ENCODE data around the gene VANGL1.

Gene VANGL1

GRCh38 chr1:115710859-115711624 lies 69.3 kb downstream of the VANGL1 start:
- Histone ChIP-seq H3K4me1 (ENCODE audit: insufficient read depth, low read length) (peaks cover 10% of the 10 kb centered on the region; the same call in 1 of the 2 replicates), H3K36me3 (ENCODE audit: insufficient read depth, low read depth, low read length) (no peaks in the 10 kb centered on the region), H3K9ac (ENCODE audit: low read depth, low read length) (no peak overlapping the region), H3K9me3 (ENCODE audit: insufficient read depth, low read depth, low read length) (no peaks in the 10 kb centered on the region), H3K27me3 (ENCODE audit: insufficient read depth, low read length) (no peaks in the 10 kb centered on the region), H3K27ac (ENCODE audit: low read length) (no peak overlapping the region), H3K4me3 (ENCODE audit: low read length) (no peak overlapping the region)

DNA sequence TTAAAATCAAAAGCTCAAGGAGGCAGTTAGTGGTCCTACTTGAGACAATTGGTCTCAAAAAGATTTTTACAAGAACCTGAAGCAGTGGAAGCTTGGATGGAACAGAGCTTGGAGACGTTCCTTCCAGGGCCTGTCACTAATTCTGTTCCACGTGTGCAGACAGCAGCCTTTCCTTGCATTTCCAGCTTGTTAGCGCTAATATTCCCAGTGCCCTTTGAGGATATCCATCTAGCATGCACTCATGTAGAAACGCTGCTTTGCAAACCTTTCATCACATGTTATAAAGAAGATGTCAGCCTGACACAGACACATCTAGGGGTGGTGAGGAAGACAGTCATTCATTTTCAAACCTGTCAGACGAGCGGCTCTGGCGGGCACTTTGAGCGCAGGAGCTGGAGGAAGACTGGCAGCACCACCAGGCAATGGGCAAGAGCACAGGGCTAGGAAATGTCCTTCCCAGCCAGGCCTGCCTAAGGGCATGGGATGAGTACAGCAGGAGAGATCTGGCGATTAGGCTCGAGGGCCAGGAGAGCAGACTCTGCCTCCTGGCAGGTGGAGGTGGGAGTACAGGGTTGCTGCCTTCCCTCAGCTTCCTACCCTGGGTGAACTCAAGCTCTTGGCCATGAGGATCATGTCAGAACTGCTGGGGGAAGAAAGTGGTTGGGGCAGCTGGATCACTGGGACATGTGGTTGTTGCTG lies 71.3 kb downstream of the VANGL1 start:
- H3K4me1 ChIP-seq (ENCODE audit: insufficient read depth, low read length), result peaks cover 10% of the 10 kb centered on the region
- H3K27ac ChIP-seq (ENCODE audit: low read length), result no peak overlapping the region
- no peak overlapping the region for H3K9ac ChIP-seq (ENCODE audit: low read depth, low read length)
- H3K9me3 ChIP-seq (ENCODE audit: insufficient read depth, low read depth, low read length), result no peaks in the 10 kb centered on the region
- H3K27me3 ChIP-seq (ENCODE audit: insufficient read depth, low read length), result no peaks in the 10 kb centered on the region
- no peak overlapping the region for H3K4me3 ChIP-seq (ENCODE audit: low read length)
- H3K36me3 ChIP-seq (ENCODE audit: insufficient read depth, low read depth, low read length), result no peaks in the 10 kb centered on the region

DNA sequence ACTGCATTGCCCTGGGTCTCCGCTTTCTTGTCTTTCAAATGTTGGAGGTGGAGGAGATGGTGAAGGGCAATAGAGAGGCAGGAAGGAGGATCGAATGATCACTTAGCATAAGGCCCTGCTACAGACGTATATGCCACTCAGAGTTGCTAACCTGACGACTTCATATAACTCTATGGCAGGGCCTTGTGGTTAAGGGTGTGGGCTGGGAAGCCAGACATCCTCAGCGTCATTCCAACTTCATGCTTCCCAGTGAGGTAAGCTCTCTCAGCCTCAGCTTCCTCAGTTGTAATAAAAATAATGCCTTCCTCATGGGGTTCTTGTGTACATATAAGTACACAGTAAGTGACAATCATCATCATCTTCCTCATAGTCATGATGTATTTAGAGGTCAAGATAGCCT lies 72.1 kb downstream of the VANGL1 start:
- H3K9ac ChIP-seq (ENCODE audit: low read depth, low read length), result no peak overlapping the region
- H3K4me1 ChIP-seq (ENCODE audit: insufficient read depth, low read length), result peaks cover 10% of the 10 kb centered on the region
- no peak overlapping the region for H3K27ac ChIP-seq (ENCODE audit: low read length)
- H3K9me3 ChIP-seq (ENCODE audit: insufficient read depth, low read depth, low read length), result no peaks in the 10 kb centered on the region
- no peaks in the 10 kb centered on the region for H3K27me3 ChIP-seq (ENCODE audit: insufficient read depth, low read length)
- H3K36me3 ChIP-seq (ENCODE audit: insufficient read depth, low read depth, low read length), result no peaks in the 10 kb centered on the region
- H3K4me3 ChIP-seq (ENCODE audit: low read length), result no peak overlapping the region

DNA sequence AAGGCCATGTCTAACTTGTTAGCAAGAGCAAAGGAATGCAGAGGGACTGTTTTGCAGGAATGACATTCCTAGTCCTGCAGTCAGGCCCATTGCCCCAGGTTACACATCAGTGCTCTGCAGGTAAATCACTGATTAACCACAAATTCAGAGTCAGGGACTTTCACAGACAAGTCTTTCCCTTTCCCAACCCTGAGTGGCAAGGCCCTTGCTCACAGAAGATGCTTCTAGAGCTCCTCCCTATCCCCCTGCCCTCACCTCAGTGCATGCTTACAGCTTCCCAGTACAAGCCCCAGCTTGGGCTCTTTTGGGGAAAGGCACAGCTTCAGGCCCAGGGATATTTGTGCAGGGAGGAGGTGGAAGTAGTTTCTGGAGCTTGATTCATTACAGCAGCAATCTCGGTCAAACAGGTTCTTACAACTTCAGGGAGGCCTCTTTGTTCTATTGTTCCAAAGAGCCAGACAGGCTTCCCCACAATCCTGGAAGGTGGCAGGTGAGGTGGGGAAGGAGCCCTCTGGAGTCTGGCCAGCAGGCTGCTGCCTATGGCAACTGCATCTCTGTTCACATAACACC lies 72.9 kb downstream of the VANGL1 start:
- no peak overlapping the region for H3K27ac ChIP-seq (ENCODE audit: low read length)
- H3K9me3 ChIP-seq (ENCODE audit: insufficient read depth, low read depth, low read length), result no peaks in the 10 kb centered on the region
- peaks cover 10% of the 10 kb centered on the region for H3K4me1 ChIP-seq (ENCODE audit: insufficient read depth, low read length)
- H3K9ac ChIP-seq (ENCODE audit: low read depth, low read length), result no peak overlapping the region
- H3K4me3 ChIP-seq (ENCODE audit: low read length), result no peak overlapping the region
- H3K36me3 ChIP-seq (ENCODE audit: insufficient read depth, low read depth, low read length), result no peaks in the 10 kb centered on the region
- no peaks in the 10 kb centered on the region for H3K27me3 ChIP-seq (ENCODE audit: insufficient read depth, low read length)

GRCh38 chr1:115717541-115717940 lies 75.8 kb downstream of the VANGL1 start:
- Histone ChIP-seq H3K27me3 (ENCODE audit: insufficient read depth, low read length) (no peaks in the 10 kb centered on the region), H3K36me3 (ENCODE audit: insufficient read depth, low read depth, low read length) (no peaks in the 10 kb centered on the region), H3K9ac (ENCODE audit: low read depth, low read length) (no peak overlapping the region), H3K4me3 (ENCODE audit: low read length) (no peak overlapping the region), H3K4me1 (ENCODE audit: insufficient read depth, low read length) (peaks cover 10% of the 10 kb centered on the region), H3K27ac (ENCODE audit: low read length) (no peak overlapping the region), H3K9me3 (ENCODE audit: insufficient read depth, low read depth, low read length) (no peaks in the 10 kb centered on the region)

GRCh38 chr1:115718011-115718754 lies 76.4 kb downstream of the VANGL1 start:
- Histone ChIP-seq H3K27me3 (ENCODE audit: insufficient read depth, low read length) (no peaks in the 10 kb centered on the region), H3K9ac (ENCODE audit: low read depth, low read length) (no peak overlapping the region), H3K27ac (ENCODE audit: low read length) (no peak overlapping the region), H3K4me3 (ENCODE audit: low read length) (no peak overlapping the region), H3K4me1 (ENCODE audit: insufficient read depth, low read length) (peaks cover 10% of the 10 kb centered on the region), H3K9me3 (ENCODE audit: insufficient read depth, low read depth, low read length) (no peaks in the 10 kb centered on the region), H3K36me3 (ENCODE audit: insufficient read depth, low read depth, low read length) (no peaks in the 10 kb centered on the region)

DNA sequence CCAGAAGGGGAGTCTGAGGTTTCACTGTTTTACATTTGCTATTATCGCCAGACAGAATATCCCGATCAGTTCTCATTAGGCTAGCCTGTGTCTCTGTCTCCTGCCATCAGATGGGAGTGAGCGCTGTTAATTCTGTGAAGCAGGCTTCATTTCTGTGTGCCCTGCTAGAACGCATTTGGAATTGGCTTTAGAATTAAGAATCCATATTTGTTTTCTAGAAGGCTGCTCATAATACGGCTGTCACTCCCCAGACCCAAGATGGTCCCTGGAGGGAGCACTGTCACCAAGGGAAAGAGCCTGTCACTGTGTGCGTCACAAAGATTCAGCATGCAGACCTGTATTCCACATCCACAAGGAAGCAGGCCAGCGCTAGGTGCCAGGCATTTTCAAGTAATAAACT lies 77.5 kb downstream of the VANGL1 start:
- no peaks in the 10 kb centered on the region for H3K36me3 ChIP-seq (ENCODE audit: insufficient read depth, low read depth, low read length)
- no peaks in the 10 kb centered on the region for H3K27me3 ChIP-seq (ENCODE audit: insufficient read depth, low read length)
- H3K4me3 ChIP-seq (ENCODE audit: low read length), result no peak overlapping the region
- no peaks in the 10 kb centered on the region for H3K9me3 ChIP-seq (ENCODE audit: insufficient read depth, low read depth, low read length)
- H3K9ac ChIP-seq (ENCODE audit: low read depth, low read length), result no peak overlapping the region
- peaks cover 10% of the 10 kb centered on the region for H3K4me1 ChIP-seq (ENCODE audit: insufficient read depth, low read length)
- no peak overlapping the region for H3K27ac ChIP-seq (ENCODE audit: low read length)

- Histone ChIP-seq H3K9me3 (ENCODE audit: insufficient read depth, low read depth, low read length) (no peaks in the 10 kb centered on the region), H3K4me1 (ENCODE audit: insufficient read depth, low read length) (peaks cover 5% of the 10 kb centered on the region; the same call in 1 of the 2 replicates), H3K27me3 (ENCODE audit: insufficient read depth, low read length) (no peaks in the 10 kb centered on the region)
These were observed 80.5 kb downstream of the VANGL1 start for GRCh38 chr1:115722221-115722620.

GRCh38 chr1:115723756-115724155 lies 82.0 kb downstream of the VANGL1 start:
- Histone ChIP-seq H3K36me3 (ENCODE audit: insufficient read depth, low read depth, low read length) (no peaks in the 10 kb centered on the region), H3K4me3 (ENCODE audit: low read length) (no peak overlapping the region), H3K4me1 (ENCODE audit: insufficient read depth, low read length) (peaks cover 8% of the 10 kb centered on the region), H3K9me3 (ENCODE audit: insufficient read depth, low read depth, low read length) (no peaks in the 10 kb centered on the region), H3K27me3 (ENCODE audit: insufficient read depth, low read length) (no peaks in the 10 kb centered on the region), H3K27ac (ENCODE audit: low read length) (no peak overlapping the region), H3K9ac (ENCODE audit: low read depth, low read length) (no peak overlapping the region)

More at GRCh38 chr1:115722221-115722620, 80.5 kb downstream of the VANGL1 start:
- no peak overlapping the region for H3K9ac ChIP-seq (ENCODE audit: low read depth, low read length)
- H3K36me3 ChIP-seq (ENCODE audit: insufficient read depth, low read depth, low read length), result no peaks in the 10 kb centered on the region
- no peak overlapping the region for H3K27ac ChIP-seq (ENCODE audit: low read length)
- no peak overlapping the region for H3K4me3 ChIP-seq (ENCODE audit: low read length)

DNA sequence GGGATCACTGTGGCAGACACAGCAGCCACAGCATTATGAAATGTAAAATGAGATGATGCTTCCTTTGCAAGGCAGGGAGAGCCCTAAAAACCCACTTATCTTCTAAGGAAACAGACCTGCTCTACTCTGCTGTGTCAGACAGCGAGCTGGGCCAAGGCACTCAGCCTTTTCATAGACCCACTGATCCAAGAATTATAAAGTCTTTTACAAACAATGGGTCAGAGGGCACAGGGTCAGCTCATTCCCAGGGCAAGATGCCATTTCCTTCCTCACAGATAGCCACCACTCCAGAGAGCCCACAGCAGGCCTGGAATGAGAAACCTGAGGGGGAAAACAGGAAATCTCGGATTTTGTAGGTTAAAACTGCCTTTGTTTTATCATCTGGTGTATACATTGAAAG lies 83.8 kb downstream of the VANGL1 start:
- no peak overlapping the region for H3K4me3 ChIP-seq (ENCODE audit: low read length)
- no peak overlapping the region for H3K27ac ChIP-seq (ENCODE audit: low read length)
- H3K36me3 ChIP-seq (ENCODE audit: insufficient read depth, low read depth, low read length), result no peaks in the 10 kb centered on the region
- no peaks in the 10 kb centered on the region for H3K9me3 ChIP-seq (ENCODE audit: insufficient read depth, low read depth, low read length)
- H3K9ac ChIP-seq (ENCODE audit: low read depth, low read length), result no peak overlapping the region
- no peaks in the 10 kb centered on the region for H3K27me3 ChIP-seq (ENCODE audit: insufficient read depth, low read length)
- peaks cover 8% of the 10 kb centered on the region for H3K4me1 ChIP-seq (ENCODE audit: insufficient read depth, low read length)

- Histone ChIP-seq H3K36me3 (ENCODE audit: insufficient read depth, low read depth, low read length) (no peaks in the 10 kb centered on the region), H3K4me3 (ENCODE audit: low read length) (no peak overlapping the region), H3K9ac (ENCODE audit: low read depth, low read length) (no peak overlapping the region), H3K9me3 (ENCODE audit: insufficient read depth, low read depth, low read length) (no peaks in the 10 kb centered on the region), H3K27ac (ENCODE audit: low read length) (no peak overlapping the region), H3K27me3 (ENCODE audit: insufficient read depth, low read length) (no peaks in the 10 kb centered on the region), H3K4me1 (ENCODE audit: insufficient read depth, low read length) (peaks cover 8% of the 10 kb centered on the region)
These were observed 84.4 kb downstream of the VANGL1 start for GRCh38 chr1:115726161-115726560.

Data from iPS-20b (cell line).